Endodermal cell (in vitro differentiated cells): Measurements from ENCODE around the gene CCDC170. TPM values are rescaled to one million over a fixed set of nuclear protein-coding genes. Genes with fewer than 3 reads are reported as not detected.

Experiments
- DNase-seq: peaks from one replicate; pipeline ENCODE4 v3.0.0-alpha.2; 2017
- H3K27ac ChIP-seq: 2 replicates; pipeline ENCODE4 v1.5.1; 2013; ENCODE audit warnings: mild to moderate bottlenecking, low read depth, low read length, moderate library complexity
- H3K27me3 ChIP-seq: 2 replicates; pipeline ENCODE4 v1.6.1; 2013; ENCODE audit warnings: mild to moderate bottlenecking, low read length, moderate library complexity; ENCODE audit not compliant: insufficient read depth, control insufficient read depth, poor library complexity, severe bottlenecking
- H3K36me3 ChIP-seq: 2 replicates; pipeline ENCODE4 v1.7.0; 2013; ENCODE audit warnings: mild to moderate bottlenecking, low read length, moderate library complexity; ENCODE audit not compliant: control insufficient read depth, insufficient read depth
- H3K4me1 ChIP-seq: one replicate; pipeline ENCODE4 v1.7.0; 2013; ENCODE audit warnings: low read length; ENCODE audit not compliant: control insufficient read depth, insufficient read depth
- H3K4me3 ChIP-seq: 2 replicates; pipeline ENCODE4 v1.5.1; 2013; ENCODE audit warnings: mild to moderate bottlenecking, low read length, moderate library complexity
- H3K9ac ChIP-seq: 2 replicates; pipeline ENCODE4 v1.6.1; 2013; ENCODE audit warnings: mild to moderate bottlenecking, low read length, moderate library complexity; ENCODE audit not compliant: poor library complexity, severe bottlenecking; ENCODE audit errors: extremely low read depth
- H3K9me3 ChIP-seq: 2 replicates; pipeline ENCODE4 v1.6.1; 2013; ENCODE audit warnings: mild to moderate bottlenecking, low read length, moderate library complexity; ENCODE audit not compliant: control insufficient read depth
- H3K27ac Mint-ChIP-seq: 2 replicates; pipeline ENCODE4 v1.8.0; 2020; ENCODE audit warnings: mixed read lengths
- H3K27me3 Mint-ChIP-seq: 2 replicates; pipeline ENCODE4 v1.8.0; 2021; ENCODE audit warnings: mild to moderate bottlenecking, mixed read lengths; ENCODE audit not compliant: insufficient read depth
- H3K36me3 Mint-ChIP-seq: 2 replicates; pipeline ENCODE4 v1.8.0; 2020; ENCODE audit warnings: low read depth, mixed read lengths
- H3K4me1 Mint-ChIP-seq: 2 replicates; pipeline ENCODE4 v1.8.0; 2020; ENCODE audit warnings: mixed read lengths
- H3K4me3 Mint-ChIP-seq: 2 replicates; pipeline ENCODE4 v1.8.0; 2020; ENCODE audit warnings: mild to moderate bottlenecking, moderate library complexity, mixed read lengths
- H3K9me3 Mint-ChIP-seq: 2 replicates; pipeline ENCODE4 v1.8.0; 2020; ENCODE audit warnings: mild to moderate bottlenecking, mixed read lengths
- CTCF ChIP-seq: fragments of 200-600 bp; sonication (generic); conservative IDR thresholded peaks from 2 replicates; pipeline ENCODE4 v1.5.0; 2021; ENCODE audit warnings: antibody characterized with exemption, mild to moderate bottlenecking
- WGBS, 2 experiments: methylation state at CpG; one replicate each; pipeline versions ENCODE4 v1.1.5 to v1.1.7; 2013; ENCODE audit warnings: missing lambda C conversion rate in 2 of 2, mixed read lengths in 1 of 2; ENCODE audit not compliant: insufficient coverage in 1 of 2, insufficient read length in 1 of 2; 5-methylcytosine and 5-hydroxymethylcytosine counted together
- total RNA-seq, 2 donors: library from RNA; stranded (reverse); fragmentation: NEBNext Ultra II Directional in 1 of 2; extraction: Animal tissue kit (Norgen Biotek cat#: 25700) in 1 of 2; gene quantifications; 2 replicates in 1 of 2; 3 replicates in 1 of 2; pipeline ENCODE4 v1.2.1, GENCODE V29; 2021

The CCDC170 gene
- total RNA-seq, 2 donors from 2014 or later = 2.2 to 4.1 TPM

- WGBS, 2 experiments = 85 to 96% methylated on average over 2 to 4 of the region's 4 CpGs
- H3K27me3 Mint-ChIP-seq = peaks cover 2% of the 10 kb centered on the region
Observed at GRCh38 chr6:151649835-151650234, 156.0 kb downstream of the CCDC170 start.

GRCh38 chr6:151651639-151652038 lies 157.8 kb downstream of the CCDC170 start:
- Mint-ChIP-seq H3K4me1 (peaks cover 27% of the 10 kb centered on the region), H3K27ac (no peak overlapping the region), H3K36me3 (no peaks in the 10 kb centered on the region), H3K4me3 (no peak overlapping the region), H3K9me3 (peaks cover 20% of the 10 kb centered on the region), H3K27me3 (peaks cover 2% of the 10 kb centered on the region)
- peaks cover 31% of the 10 kb centered on the region for H3K9me3 ChIP-seq
- H3K9ac ChIP-seq = no peak overlapping the region
- H3K27ac ChIP-seq = no peak overlapping the region
- no peak overlapping the region for H3K4me3 ChIP-seq
- 95% methylated on average over 3 of the region's 3 CpGs; no CpG with 5 or more reads in 1 of the 2 experiments for WGBS, 2 experiments
- no peaks in the 10 kb centered on the region for H3K36me3 ChIP-seq
- no peak for DNase-seq
- TF ChIP-seq CTCF = no peak
- H3K27me3 ChIP-seq = no peaks in the 10 kb centered on the region
- peaks cover 6% of the 10 kb centered on the region for H3K4me1 ChIP-seq

More at GRCh38 chr6:151649835-151650234, 156.0 kb downstream of the CCDC170 start:
- no peaks in the 10 kb centered on the region for H3K27me3 ChIP-seq
- no peak overlapping the region for H3K4me3 ChIP-seq
- no peak overlapping the region for H3K4me3 Mint-ChIP-seq
- TF ChIP-seq CTCF = no peak
- H3K36me3 Mint-ChIP-seq = peaks cover 6% of the 10 kb centered on the region
- no peak overlapping the region for H3K27ac ChIP-seq
- no peak overlapping the region for H3K27ac Mint-ChIP-seq
- H3K4me1 ChIP-seq = peaks cover 6% of the 10 kb centered on the region
- peaks cover 19% of the 10 kb centered on the region for H3K9me3 ChIP-seq
- no peaks in the 10 kb centered on the region for H3K36me3 ChIP-seq
- no peak overlapping the region for H3K9ac ChIP-seq
- H3K9me3 Mint-ChIP-seq = peaks cover 29% of the 10 kb centered on the region
- peaks cover 41% of the 10 kb centered on the region for H3K4me1 Mint-ChIP-seq
- DNase-seq = no peak

GRCh38 chr6:151652325-151652724 lies 158.5 kb downstream of the CCDC170 start:
- Histone ChIP-seq H3K36me3 (no peaks in the 10 kb centered on the region), H3K4me1 (peaks cover 6% of the 10 kb centered on the region), H3K27me3 (no peaks in the 10 kb centered on the region), H3K9me3 (peaks cover 33% of the 10 kb centered on the region), H3K4me3 (no peak overlapping the region), H3K27ac (no peak overlapping the region), H3K9ac (no peak overlapping the region)
- WGBS, 2 experiments = 83 to 96% methylated on average over 1 to 2 of the region's 2 CpGs
- no peak for DNase-seq
- no peaks in the 10 kb centered on the region for H3K36me3 Mint-ChIP-seq
- TF ChIP-seq CTCF = no peak
- H3K27ac Mint-ChIP-seq = no peak overlapping the region
- H3K9me3 Mint-ChIP-seq = peaks cover 20% of the 10 kb centered on the region
- peaks cover 2% of the 10 kb centered on the region for H3K27me3 Mint-ChIP-seq
- H3K4me1 Mint-ChIP-seq = peaks cover 20% of the 10 kb centered on the region
- no peak overlapping the region for H3K4me3 Mint-ChIP-seq
